ENCODE data around the gene SDF4.

The SDF4 gene

DNA sequence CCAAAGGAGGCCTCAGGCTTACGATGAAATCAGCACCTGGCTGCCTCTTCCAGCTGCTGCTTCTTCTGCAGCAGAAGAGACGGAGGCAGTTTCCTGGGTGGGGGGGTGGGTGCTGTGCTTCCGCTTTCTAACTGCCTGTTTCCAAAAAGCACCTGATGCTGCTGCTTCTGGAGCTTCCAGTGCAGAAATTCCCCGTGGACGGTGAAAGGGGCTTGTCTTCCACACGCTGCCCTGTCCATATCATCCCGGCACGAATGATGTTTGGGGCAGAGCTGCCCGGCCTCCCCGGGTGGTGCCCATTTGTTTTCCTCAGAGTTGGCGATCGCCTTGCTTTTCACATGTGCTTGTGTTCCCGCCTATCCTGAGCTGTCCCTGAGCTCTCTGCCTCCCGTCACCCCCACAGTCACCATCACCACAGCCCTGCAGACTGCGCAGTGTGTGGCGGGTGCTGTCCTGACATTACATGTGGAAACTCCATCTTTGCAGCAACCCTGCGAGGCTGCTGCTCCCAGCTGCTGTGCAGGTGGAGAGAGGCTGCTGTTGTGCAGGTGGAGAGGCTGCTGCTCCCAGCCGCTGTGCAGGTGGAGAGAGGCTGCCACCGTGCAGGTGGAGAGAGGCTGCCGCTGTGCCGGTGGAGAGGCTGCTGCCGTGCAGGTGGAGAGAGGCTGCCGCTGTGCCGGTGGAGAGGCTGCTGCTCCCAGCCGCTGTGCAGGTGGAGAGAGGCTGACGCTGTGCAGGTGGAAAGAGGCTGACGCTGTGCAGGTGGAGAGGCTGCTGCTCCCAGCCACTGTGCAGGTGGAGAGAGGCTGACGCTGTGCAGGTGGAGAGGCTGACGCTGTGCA, 56.4 kb downstream of the SDF4 start:
- no peak for DNase-seq

DNA sequence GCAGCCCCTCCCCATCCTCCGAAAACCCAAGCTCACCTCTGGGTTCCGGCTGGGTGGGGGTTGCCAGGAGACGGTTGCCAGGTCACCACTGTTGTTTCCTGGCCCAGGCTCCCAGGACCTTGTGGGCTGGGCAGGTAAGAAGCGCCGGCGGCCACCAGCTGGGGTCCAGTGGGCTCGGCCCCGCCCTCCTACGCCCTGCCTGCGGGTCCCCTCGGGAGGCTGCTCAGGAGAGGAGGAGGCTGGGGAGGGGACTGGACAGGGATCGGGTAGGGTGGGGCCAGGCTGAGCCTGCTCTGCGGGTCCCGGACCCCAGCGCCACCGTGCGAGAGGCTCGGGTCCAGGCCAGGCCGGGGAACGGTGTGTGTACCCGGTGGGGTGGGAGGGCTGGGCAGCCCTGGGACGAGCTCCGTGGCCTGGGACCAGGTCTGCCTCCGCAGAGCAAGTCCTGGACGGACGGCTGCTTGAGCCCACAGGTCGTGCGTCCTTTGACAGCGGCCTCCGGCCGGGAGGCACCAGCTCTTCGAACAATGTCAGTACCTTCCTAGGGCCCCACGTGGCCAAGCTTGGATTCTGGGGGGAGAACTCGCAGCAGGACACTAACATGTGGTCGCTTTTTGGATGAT, 57.9 kb downstream of the SDF4 start, which contains the start of gene TTLL10:
Gene TTLL10, plus strand, starts transcription at position 88 of the 623 bp plus-strand sequence. CDS start 5,336 bp downstream, outside the sequence.
- peak; percentile 25 for DNase-seq

DNA sequence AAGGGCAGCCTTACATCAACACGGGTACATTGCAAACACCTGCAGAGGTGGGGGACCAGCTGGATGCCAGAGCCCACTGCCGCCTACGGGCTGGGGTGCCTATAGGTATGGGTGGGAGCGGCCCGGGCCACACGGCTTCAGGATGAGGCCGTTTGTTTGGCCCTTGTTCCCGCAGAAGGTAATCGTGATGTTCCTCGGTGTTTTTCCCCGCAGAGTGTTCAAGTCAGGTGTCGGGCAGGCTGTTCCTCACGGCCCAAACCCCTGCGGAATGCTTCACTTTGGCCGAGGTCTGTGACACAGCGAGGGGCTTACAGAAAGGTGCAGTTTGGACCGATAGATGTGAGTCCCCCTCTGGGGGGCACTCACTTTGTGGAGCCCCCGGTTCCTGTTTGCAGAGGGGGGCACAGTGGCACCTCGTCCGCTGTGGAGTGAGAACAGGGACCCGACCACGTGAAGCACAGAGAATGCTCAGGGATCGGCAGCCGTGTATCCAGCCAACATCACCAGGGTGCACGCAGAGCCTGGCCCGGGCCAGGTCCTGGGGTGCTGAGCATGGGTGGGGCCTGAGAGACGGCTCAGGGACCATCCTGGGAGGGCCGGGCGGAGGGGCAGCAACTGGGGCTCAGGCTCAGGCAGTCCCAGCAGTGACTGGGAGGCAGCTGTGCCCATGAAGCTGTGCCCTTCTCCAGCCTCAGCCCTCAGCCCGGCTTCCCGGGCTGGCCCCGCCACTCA, 58.6 kb downstream of the SDF4 start:
- DNase-seq, result peak; percentile 17

DNA sequence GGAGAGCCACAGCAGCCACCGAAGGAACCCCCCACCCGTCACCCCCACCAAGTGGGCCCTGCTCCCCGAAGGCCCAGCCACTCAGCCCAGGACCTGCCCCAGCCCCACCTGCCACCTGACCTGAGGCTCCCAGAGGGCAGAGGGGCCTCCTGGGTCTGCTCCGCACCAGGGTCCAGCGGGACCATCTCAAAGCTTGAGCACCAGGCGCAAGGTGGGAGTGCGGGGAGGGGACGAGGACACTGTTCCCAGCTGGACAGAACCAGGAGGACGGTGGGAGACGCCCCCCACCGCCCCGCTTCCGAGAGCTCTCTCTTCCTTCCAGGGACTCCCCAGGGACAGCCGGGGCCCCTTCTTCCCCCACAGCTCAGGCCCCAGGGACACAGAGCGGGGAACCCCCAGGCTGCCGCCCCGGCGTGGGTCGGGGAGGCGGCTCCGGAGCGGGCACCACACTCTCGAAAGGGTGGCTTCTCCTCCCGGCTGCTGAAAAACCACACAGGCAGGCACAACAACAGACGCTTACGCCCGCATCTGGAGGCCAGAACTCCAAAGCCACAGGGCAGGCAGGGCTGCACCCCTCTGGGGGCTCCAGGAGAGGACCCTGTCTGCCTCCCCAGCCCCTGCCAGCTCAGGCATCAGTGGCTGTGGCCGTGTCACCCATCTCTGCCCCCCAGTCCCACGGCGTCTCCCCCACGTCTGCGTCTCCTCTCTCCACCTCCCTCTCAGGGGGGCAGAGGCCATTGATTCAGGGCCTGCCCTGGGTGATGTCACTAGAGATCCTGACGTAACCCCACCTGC, 60.1 kb downstream of the SDF4 start:
- peak; percentile 13 for DNase-seq

DNA sequence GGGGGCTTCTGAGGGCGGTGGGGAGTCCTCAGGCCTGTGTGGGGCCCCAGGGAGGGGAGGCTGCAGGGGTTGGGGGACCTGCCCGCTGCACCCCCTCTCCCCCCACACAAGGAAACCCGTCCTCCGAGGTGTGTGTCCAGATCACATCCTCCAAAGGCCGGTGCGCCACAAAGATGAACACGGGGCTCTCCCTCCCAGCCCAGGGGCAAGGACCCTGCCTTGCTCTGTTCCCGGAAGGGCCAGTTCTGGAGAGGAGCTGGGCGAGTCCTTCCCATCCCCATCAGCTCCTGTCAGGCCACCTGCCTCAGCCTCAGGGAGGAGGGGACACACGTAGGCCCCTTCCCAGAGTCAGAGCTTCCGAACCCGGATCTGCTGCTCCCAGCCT, 60.6 kb downstream of the SDF4 start:
- no peak for DNase-seq

DNA sequence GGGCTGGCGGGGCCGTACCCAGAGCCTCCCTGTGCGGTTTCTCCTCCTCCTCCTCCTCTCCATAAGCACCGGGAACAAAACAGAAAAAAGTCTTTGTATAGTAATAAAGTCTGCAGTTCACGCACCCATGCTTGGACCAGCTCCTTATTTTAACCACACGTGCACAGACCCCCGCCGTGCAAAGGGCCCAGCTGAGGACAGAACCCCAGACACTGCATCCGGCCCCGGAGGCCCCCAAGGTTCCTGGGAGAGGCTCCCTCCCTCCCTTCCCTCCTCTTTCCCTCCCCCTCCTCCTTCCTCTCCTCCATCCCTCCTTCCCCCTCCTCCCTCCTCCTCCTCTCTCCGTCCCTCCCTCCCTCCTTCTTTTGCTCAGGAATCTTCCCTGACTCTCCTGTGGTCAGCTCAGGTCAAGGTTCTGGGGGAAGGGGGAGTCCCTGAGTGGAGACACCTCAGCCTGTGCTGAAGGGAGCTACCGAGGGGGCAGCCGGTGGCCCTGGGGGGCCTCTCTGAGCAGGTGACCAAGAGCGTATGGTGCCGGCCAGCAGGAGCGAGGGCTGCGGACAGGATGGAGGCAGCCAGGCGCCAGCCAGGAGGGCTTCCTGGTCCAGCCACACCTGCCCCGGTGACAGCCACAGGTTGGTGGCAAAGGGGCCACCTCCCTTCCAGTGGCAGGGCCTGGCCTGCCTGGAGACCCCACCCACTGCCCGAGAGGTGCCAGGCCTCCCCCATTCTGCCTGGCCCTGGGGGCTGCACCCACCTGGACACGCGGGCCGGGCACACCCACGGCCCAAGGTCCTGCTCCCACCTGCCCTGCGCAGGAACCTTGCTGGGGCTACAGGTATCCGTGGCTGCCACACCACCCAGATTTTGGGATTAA, 61.3 kb downstream of the SDF4 start:
- DNase-seq, result peak; percentile 17

DNA sequence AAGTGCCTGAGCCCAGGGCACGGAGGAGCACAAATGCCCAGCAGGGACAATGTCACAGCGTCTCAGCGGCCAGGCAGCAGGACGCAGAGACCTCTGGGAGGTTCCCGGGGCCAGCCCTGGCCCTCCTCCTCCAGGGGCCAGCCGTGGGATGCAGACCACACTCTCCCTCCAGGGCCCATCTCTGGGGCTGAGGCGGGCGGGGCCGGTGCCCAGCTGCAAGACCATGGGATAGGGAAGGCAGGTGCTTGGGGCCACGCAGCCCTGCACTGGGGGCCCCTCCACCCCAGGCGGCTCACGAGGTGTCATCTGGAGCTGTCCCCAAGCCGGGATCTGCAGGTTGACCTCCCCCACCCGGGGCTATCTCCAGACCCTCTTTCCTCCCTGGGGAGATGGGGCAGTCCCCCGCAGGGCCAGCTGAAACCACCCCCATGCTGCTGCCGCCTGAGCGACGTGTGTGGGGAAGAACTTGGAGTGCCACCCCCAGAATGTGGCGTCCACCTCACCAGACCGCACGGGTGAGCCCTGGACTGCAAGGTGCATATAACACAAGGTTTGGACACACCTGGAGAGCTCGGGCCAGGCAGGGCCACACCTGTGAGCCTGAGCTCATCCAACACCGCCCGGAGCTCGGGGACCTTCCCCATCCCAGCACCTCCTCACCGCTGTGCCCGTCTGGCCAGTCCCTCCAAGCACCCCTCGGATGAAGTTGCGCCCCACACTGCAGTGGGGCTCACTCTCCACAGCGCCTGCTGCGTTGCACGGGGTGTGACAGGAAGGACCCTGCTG, 62.2 kb downstream of the SDF4 start:
- peak; percentile 12 for DNase-seq

DNA sequence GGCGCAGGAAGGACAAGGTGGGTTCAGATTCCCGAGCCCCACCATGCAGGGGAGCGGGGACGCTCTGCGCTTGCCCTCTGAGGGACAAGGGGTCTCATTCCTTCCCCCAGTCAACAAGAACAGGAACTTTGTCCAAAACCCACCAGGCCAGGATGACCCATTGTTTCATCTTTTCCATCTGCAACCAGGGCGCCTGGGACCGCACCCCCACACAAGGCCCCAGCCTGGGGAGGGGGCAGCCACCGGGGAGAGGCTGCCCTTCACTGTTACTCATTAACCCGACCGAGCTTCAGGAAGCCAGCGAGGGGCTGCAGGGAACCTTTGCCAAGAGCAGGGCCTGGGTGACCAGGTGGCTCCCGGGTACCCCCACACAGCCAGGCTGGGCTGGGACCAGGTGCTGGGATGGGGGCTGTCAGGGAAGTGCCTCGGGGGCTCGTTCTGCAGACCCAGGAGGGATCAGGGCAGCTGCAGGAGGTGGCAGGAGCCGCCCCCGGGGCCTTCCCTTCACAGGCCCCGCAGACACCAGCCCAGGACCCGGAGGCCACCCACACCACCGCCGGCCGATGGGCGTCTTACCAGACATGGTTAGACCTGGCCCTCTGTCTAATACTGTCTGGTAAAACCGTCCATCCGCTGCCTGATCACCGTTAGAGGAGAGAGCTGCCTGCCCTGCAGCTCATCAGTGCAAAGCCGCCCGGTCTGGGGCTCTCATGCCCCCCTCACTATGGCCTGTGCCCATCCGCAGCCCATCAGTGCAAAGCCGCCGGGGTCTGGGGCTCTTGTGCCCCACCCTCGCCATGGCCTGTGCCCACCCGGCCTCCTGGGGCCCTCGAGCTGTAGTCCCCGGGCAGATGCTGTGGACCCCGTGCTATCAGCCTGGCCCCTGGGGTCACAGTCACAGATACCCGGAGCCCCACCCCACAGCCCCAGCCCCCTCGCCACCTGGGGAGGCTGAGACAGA, 63.1 kb downstream of the SDF4 start:
- DNase-seq, result peak; percentile 13

DNA sequence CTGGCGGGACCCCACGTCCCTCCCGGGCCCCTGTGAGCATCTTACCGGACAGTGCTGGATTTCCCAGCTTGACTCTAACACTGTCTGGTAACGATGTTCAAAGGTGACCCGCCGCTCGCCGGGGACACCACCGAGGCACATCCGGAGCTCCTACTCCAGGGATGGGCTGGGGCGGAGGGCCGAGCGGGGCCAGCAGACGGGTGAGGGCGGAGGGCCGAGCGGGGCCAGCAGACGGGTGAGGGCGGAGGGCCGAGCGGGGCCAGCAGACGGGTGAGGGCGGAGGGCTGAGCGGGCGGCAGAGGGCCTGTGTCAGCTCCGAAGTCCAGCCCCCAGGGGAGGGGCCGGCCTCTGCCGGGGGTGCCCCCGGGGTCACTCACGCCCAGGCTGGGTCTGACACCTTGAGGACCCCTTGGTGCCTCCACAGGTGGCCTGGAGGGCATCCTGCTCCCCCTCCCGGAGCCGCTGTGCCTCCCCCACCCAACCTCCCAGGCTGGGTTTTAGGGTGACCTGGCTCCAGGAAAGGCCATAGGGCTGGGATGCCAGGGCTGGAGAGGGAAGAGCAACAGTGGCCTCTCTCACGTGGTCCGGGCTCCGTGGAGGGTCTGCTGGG, 63.9 kb downstream of the SDF4 start:
- no peak for DNase-seq

DNA sequence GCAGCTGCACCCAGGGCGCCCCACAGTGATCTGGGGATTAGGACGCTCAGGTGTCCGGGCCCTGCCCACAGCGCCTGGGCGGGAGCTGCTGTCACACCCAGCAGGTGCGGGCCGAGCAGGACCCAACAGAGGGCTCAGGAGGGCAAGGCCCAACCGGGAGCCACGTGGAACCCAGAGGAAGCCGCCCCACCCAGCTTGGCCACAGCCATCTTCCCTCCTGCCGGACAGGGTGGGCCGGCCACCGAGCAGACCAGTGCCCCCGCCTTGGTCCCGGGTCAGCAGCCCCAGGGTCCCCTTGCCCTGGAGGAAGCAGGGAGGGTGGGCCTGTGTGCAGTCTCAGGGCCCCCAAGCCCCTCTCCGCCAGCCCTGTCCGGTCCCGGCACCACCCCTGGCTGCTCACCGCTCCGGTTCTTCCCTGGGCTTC, 64.4 kb downstream of the SDF4 start:
- no peak for DNase-seq

Measured in right hindlimb (tissue), 1 donor.